Non-pigmented ciliary epithelial cell (primary cell): Measurements from ENCODE around the gene ZBED6.

ENCODE experiments used
- DNase-seq: peaks from one replicate; pipeline ENCODE4 v3.0.0-alpha.2; 2010; ENCODE audit warnings: low read depth

ZBED6 gene

DNA sequence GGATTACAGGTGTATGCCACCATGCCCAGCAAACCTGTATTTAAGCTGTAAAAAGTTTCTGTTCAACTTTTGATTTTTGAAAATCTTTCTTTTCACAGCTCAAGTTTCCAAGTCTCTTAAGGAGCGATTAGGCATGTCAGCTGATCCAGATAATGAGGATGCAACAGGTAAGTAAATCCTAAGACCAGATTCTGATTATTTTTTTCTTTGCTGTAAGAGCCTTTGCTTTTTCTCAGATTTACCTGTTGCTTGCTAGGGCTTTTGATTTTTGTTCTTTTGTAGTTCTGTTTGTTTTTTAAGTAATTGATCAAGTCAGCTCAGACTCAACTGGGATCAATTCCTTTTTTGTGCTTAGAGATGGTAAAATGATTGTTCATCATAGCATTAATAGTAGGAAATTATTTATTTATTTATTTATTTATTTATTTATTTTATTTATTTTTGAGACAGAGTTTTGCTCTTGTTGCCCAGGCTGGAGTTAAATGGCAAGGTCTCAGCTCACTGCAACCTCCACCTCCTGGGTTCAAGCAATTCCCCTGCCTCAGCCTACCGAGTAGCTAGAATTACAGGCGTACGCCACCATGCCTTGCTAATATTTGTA lies 44.9 kb downstream of the ZBED6 start:
- DNase-seq, result no peak

DNA sequence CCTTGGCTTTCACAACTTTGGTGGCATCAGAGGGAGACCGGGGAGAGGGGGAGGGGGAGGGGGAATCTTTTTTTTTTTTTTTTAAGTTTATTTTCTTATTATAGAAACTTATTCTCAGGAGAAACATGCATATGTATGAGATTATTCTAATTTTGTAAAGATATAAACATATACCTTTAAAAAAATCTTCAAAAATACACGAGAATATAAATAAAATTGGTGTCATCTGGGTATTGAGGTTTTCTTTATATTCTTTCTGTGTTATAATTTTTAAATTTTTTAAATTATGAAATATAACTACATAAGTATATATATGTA lies 47.1 kb downstream of the ZBED6 start:
- DNase-seq, result no peak

DNA sequence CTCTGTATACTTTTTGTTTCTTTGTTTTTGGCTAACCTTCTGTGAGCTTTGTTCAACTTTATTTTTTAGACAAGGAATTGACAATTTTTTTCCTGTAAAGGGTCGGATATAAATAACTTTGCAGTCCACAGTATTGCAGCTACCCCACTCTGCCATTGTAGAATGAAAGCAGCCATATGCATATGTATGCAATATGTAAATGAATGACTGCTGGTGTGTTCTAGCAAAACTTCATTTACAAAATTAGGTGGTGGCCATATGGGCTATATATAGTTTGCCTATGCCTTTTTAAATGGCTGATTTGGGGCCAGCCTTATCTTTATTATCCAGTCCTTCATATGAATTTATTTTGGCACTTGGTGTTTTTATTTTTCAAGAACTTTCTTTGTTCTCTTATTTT lies 48.0 kb downstream of the ZBED6 start:
- DNase-seq, result no peak
